Fibroblast of skin of scalp (primary cell): ENCODE data around the gene MAPT.

Experiments used
- DNase-seq: peaks from one replicate; pipeline ENCODE4 v3.0.0-alpha.2; 2013

Gene MAPT

GRCh38 chr17:46060461-46060860 lies 166.1 kb downstream of the MAPT start:
- no peak for DNase-seq

- no peak for DNase-seq
These were observed 167.1 kb downstream of the MAPT start for GRCh38 chr17:46061435-46061834.

DNA sequence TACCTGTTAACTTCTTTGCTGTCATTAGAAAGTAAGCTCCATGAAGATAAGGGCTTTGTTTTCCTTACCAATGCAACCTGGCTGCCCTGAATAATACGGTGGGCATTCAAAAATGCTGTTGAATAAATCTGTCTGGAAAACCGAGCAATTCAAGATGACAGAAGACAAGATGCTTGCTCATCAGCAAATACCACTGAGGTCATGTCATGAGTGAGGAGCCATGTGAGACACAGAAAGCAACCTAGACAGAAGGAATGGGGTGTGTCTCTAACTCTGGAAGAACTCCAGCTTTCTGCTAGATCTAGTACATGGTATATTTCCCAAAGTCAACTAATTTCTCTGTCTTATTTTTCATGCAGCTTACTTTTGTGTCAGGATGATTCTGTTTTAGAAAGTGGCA lies 168.9 kb downstream of the MAPT start:
- peak; percentile 89 for DNase-seq

GRCh38 chr17:46064460-46064859 lies 170.1 kb downstream of the MAPT start:
- no peak for DNase-seq

GRCh38 chr17:46071796-46072195 lies 177.4 kb downstream of the MAPT start:
- no peak for DNase-seq

GRCh38 chr17:46072998-46073397 lies 178.6 kb downstream of the MAPT start:
- DNase-seq = peak; percentile 79

GRCh38 chr17:46074540-46074939 lies 180.2 kb downstream of the MAPT start:
- DNase-seq = no peak
